ENCODE data around the gene RNASEL.
"Not testable (repeated sequence)": the region's sequence is repeated elsewhere in the genome, so short reads cannot be mapped to it uniquely, and the experiment has no call there.

RNASEL gene, protein sequence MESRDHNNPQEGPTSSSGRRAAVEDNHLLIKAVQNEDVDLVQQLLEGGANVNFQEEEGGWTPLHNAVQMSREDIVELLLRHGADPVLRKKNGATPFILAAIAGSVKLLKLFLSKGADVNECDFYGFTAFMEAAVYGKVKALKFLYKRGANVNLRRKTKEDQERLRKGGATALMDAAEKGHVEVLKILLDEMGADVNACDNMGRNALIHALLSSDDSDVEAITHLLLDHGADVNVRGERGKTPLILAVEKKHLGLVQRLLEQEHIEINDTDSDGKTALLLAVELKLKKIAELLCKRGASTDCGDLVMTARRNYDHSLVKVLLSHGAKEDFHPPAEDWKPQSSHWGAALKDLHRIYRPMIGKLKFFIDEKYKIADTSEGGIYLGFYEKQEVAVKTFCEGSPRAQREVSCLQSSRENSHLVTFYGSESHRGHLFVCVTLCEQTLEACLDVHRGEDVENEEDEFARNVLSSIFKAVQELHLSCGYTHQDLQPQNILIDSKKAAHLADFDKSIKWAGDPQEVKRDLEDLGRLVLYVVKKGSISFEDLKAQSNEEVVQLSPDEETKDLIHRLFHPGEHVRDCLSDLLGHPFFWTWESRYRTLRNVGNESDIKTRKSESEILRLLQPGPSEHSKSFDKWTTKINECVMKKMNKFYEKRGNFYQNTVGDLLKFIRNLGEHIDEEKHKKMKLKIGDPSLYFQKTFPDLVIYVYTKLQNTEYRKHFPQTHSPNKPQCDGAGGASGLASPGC

DNA sequence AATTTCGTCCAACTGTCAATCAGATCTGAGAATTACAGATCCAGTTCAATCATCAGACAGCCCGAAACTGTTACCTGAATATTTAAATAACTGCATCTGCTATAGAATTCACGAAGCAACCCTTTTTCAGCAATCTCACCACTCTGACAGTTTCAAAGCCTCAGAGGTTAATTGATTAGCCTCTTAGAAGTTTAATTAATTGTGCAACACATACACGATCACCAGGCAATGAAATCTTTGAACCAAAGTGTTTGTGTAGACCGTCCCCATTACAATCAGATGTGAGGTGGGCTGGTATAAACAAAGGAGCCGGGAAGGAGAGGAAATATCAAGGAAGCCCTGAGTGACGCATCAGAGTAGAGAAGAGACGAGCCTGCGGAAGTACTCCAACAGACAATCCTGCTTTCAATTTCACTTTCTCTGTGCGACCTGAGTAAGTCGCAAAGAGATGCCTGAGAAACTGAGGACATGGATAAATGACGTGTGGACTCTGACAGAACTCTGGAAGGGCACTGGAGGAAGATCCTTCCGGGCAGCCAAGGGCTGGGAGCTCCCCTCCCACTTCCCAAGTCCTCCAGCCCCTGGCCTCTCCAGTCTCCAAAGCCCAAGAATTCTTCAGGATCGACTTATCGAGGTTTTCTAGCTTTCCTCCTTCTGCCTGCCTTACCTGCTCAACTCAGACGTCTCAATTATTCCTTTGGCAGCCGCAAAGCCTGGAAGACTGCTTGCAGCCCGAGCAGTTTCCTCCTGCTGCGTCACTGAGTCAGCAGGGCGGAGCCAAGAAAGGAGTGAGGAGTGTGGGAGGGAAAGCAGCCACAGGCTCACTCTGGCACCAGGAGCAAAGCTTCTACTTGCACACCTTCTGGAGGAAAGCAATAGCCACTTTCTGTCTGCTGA, at the start of gene RNASEL:
RNASEL (minus strand) TSS at position 757 of the 897 bp plus-strand sequence. CDS start 2,450 bp downstream, outside the sequence.
- DNase-seq: peak; percentile 47

DNA sequence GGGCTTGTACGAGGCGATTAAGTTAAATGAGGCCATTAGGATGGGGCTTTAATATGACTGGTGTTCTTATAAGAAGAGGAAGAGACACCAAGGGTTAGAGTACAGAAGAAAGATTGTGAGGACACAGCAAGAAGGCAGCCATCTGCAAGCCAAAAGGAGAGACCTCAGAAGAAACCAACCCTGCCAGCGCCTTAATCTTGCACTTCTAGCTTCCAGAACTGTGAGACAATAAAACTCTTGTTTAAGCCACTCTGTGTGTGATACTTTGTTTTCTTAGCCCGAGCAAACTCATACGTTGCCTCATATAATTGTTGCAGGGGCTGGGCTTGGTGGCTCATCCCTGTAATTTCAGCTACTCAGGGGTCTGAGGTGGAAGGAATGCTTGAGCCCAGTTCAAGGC, 48.7 kb upstream of the RNASEL start:
- no peak for DNase-seq

DNA sequence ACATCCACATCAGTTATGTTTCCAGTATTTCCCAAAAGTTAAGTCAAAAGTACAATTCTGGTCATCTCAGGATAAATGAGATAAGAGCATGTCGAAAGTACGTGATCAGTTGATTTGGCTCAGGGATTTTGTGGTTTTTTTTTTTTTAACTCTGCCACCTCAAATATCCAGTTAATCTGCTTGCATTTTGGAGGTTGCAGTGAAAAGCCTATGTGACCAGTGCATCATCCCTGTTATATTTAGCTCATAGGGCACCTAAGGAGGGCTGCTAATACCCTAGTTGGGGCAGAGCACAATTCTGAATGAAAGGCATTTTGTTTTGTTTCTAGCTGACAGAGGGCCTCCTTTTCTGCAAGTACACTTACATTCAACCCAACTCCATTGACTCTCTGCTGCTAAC, 46.8 kb upstream of the RNASEL start:
- no peak for DNase-seq

DNA sequence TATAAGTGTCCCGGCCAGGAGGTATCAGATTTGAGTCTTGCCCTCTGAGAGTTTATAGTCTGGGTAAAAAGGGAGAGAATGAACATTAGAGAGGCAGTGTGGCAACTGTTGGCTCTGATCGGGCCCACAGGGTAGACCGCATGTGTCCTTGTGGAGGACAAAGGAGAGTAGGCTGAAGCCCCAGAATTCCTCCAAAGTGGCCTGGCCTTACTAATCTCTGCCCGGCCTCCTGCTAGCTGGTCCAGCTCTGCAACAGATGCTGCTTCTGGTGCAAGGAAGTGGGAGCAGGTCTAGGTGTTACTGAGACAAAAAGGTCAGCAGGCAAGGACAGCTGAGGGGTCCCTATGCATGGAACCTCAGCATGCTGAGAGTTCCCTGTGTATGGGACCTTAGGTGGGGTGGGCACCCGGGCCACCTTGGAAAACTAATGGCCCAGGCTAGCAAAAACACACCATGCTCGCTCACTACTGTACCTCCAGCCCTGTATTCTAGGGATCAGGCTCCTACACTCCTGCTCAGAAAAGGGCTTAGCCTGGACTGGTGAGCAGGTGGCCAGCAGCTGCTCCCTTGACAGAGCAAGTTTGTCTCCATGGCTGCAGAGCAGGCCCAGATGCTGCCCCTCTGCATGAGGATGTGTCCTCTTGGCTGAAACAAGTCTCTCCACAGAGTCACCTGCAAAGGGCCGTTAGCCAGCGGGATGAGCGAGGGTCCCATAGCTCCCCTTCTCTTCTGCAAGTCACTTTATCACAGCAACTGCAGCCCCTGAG, 45.4 kb upstream of the RNASEL start:
- DNase-seq: peak; percentile 77

DNA sequence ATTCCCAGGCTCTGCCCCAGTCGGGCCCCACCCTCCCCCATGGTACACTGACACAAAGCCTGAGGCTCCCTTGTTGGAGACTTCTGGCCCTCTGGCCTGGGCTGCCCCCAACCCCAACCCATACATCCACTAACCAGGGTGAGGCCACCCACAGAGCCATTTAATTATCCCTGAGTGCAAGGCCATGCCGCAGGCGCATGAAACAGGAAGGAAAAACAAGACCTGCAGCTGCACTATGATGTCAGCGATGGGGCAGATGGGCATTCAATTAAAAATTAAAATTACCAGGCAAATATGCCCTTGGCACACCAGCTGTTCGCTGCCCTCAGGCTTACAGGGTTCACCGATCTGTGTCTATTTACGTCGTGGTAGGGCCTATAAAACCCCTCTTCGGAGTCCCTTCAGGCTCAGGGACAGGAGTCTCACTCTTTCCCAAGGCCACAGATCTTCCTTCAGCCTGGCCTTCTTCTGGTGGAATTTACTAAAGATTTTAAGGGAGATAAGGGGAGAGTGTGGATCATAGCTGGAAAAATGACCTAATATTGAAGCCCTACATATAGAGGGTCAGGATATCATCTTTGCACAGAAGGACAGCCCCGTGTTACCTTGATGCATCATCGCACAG, 44.7 kb upstream of the RNASEL start:
- DNase-seq: peak; percentile 96

DNA sequence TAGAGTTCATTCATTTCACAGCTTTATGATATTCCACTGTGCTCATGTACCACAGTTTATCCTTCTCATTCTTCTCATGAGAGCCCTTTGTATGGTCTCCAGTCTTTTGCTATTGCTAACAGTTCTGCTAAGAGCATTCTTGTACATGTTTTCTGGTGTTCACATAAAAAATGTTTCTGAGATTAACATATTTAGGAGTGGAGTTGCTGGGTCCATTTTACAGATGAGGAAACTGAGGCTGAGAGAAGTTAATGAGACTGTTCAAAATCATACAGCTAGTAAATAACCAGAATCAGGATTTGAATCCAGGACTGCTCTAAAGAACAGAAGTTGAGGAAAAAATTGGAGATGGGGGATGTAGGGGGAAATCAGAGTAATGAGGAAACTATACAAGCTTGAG, 44.0 kb upstream of the RNASEL start:
- no peak for DNase-seq

DNA sequence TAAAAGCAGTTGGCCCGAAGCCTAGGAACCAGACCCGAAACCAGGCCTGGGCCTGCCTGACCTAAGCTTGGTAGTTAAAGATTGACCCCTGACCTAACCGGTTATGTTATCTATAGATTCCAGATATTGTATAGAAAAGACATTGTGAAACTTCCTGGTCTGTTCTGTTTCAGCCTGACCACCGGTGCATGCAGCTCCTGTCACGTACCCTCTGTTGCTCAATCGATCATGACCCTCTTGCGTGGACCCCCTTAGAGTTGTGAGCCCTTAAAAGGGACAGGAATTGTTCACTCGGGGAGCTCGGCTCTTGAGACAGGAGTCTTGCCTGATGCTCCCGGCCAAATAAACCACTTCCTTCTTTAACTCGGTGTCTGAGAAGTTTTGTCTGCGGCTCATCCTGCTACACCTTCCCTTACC, 43.4 kb upstream of the RNASEL start:
- DNase-seq: not testable (repeated sequence)

DNA sequence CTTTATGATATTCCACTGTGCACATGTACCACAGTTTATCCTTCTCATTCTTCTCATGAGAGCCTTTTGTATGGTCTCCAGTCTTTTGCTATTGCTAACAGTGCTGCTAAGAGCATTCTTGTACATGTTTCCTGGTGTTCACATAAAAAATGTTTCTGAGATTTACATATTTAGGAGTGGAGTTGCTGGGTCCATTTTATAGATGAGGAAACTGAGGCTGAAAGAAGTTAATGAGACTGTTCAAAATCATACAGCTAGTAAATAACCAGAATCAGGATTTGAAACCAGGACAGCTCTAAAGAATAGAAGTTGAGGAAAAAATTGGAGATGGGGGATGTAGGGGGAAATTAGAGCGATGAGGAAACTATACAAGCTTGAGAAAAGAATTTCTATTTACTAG, 42.9 kb upstream of the RNASEL start:
- no peak for DNase-seq

DNA sequence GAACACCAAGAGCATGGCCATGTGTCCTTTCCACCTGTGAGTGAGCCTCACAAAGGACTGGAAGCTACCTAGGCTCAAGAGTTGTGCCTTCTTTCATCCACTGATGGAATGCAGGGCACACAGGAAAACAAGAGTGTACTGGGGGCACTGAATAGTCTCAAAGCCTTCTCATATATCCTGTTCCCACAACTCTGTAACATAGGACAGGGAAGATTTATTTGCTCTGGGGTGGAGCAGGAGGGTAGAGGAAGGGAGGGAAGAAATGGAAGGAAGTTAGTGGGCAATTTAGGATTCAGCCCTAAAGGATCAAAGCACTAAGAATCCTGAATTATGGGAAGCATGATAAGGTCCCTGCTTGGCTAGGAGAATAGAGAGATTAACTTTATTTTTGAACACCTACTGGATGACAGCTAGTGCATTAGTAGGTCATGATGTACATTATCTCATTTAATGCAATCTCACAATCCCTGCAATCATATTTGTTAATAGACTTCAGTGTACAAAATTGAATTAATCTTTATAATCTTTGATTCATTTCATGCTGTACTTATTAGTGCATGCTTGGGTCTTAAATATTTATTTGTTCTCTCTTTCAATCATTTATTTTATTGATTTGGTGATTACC, 42.1 kb upstream of the RNASEL start:
- no peak for DNase-seq

DNA sequence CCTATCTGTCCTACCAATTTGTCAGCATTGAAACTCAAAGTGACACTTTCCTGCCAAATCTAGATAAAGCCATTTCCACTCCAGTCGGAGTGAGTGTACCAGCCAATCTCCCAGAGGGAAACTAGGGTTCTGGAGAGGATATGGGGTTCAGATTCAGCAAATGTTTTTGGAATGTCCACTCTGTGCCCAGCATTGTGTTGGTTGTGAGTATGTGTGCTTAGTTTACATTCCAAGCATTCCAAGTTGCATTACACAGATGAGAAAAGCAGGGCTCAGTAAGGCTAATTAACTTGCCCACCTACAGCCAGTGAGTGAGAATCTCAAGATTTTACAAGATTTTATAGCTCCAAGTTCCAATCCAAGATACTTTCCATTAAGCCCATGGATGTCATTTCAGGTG, 41.5 kb upstream of the RNASEL start:
- DNase-seq: no peak

DNA sequence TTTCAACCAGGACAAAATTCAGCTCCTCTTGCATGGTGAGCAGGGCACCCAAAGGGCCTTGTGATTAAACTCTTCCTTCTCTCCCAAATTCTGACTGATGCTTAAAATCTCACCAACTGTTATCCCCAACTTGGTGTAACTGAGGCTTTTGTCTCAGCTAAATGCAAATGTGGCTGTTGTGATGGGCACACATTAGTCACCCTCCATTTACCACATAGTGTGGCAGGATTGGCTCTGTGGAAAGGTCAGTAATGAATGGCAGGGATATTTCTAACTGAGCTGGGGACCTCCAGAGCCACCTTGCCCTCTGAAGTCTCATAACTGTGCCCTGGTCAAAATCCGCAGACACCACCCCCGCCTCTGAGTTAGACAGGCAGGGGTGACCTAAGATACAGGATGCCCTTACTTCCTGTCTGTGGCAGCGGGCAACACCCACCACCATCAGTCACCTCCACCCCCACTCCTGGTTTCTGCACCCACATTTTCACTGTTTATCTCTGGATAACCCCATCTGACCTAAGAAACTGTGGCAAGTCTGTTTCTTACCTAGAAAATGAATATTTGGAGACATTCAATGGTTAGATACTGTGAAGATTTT, 40.5 kb upstream of the RNASEL start:
- peak; percentile 58 for DNase-seq

DNA sequence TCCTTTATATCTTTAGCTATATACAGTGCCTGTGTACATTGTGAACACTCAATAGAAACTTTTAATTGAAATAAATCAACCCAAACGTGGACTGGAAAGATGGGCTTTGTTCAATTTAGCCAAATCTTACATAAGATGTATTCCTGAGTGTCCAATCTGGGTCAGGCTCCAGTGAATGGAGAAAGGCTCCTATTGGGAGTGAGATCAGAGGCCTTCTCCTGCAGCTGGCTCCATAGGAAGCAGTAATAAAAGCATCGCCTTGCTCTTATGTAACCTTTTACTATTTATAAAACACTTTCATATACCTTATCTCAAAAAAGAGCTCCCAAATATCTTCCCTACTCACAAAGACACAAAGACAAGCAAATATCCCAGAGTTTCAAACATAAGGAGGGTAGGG, 40.0 kb upstream of the RNASEL start:
- no peak for DNase-seq

DNA sequence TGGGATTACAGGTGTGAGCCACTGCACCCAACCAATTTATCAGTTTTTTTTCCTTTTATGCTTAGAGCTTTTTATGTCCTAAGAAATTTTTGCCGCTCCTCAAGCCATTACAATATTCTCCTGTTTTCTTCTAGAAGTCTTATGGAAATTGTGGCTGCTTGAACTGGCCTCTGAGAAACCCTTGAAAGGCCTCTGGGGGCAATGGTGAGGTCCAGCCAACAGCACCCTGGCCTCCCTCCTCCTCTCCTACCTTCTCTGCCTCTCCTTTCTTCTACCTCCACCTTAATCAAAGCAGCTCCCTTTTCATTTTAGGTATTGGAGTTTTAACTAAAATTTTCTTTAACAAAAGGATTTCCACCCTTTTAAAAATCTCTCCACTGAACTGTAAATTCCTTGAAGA, 39.6 kb upstream of the RNASEL start:
- no peak for DNase-seq

DNA sequence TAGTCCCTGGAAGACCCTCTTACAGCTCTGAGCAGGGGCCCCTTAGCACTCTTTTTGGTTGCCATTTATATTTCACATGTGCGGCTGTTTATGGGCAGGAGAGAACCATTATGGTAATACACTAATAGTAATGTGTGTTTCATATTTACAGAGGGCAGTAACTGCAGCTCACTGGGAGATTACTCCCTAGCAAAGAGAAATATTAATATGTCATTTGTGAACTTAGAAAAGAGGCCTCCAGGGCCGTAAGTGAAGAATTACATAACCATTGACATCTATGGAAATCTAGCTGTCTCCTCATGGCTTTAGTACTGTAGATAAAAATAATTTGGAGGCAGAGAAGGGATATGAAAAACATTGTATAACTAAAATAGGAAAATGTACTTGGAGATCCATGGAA, 38.6 kb upstream of the RNASEL start:
- DNase-seq: peak; percentile 90

DNA sequence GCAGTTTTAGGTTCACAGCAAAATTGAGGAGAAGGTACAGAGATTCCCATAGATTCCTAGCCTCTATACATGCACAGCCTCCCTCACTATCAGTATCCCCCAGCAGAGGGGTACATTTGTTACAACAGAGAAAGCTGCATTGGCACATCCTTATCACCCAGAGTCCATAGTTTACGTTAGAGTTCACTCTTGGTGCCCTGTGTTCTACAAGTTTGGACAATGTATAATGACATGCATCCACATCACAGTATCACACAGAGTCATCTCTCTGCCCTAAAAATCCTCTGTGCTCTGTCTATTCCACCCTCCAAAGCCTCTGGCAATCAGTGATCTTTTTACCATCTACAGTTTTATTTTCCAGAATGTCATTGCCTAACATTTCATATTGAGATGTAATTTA, 37.5 kb upstream of the RNASEL start:
- no peak for DNase-seq

DNA sequence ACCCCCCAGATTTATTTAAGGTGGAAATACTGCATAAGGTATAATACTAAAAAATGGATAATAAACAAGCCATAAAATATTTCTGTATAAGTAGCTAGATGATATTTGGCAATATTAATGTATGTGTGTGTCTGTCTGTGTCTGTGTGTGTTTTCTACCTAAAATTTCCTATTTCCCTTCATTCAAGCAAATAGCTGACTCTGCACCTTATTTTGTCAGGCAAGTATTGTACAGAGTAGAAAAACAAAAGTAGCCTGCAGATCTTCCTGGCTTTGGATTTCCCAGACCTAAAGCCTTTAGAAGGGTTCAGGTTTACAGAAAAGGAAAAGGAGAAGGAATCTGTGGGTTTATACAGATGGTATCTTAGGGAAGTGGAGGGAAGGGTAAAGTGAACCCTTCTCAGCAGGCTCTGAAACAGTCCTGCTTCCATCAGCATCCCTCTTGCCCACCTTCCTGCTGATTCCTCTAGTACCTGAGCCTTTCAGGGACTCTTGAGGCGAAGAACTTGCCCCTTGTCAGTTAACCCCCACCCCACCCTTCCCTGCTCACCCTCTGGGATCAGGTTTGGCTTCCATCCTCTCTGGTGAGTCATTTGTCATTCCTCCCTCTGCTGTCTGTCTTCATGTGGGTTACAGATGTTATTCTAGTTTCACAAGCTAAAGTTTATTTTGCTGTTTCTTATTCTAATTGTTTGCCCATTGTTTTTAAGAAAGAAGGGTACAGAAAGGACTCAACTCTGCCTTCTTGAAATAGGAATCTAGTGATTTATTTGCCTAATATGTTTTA, 36.9 kb upstream of the RNASEL start:
- DNase-seq: no peak

DNA sequence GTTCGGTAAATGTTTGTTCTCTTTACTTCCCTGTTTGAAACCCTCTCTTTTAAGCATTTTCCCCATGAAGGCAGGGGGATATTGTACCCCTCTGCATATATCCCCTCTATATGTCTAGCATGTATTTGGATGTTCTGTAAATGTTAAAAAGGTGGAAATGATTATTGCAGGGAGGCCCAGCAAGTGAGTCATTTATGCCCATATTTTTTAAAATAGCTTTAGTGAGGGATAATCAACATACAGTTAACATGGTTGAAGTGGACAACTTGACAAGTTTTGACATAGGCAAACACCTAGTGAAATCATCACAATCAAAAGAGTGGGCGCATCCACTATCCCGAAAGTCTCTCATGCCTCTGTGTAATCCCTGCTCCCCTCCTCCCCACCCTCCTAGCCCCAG, 36.0 kb upstream of the RNASEL start:
- no peak for DNase-seq

DNA sequence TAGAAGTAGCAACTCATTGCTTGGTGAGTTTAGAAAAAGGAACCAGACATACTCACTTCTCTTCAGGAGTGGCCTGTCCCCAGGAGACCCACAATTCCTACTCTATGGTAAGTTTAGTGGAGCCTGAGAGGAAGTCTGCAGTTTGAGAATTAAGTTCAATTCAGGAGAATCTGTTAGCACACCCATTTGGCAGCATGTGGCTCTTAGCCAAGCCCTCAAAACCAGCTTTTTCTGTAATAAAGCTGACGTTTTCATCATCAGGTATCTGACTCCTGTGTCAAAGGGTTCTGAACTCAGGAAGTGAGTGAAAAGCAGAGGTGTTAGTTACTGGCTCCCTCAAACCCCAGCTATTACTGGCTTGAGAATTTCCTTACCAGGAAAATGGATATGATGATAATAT, 35.5 kb upstream of the RNASEL start:
- DNase-seq: no peak

DNA sequence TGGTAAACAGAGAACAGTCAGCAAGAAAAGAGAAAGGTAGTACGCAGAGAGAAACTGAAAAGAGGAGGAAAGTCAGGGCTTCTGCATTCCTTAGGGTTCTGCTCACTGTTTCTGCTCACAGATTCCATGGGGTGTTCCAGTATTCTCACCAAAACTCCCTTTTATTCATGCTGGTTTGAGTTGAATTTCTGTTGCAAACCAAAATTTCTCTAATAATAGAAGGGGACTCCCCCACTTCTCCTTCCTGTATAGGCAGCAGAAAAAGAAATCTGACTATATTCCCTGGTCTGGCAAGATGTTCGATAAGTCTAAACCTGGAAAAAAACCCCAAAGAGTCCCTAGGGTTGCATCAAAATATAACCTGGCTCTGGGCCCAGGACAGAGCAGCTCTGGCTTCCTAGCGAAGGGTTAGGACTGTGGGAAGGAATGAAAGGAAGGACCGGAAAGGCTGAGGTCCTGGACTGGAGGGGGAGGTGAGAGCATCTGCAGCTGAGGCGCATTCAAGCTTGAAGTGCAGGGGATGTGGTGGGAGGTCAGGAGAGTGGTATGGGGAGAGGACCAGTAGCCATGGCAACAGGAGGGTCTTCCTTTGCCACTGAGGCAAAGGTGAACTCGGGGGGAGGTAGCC, 34.0 kb upstream of the RNASEL start:
- no peak for DNase-seq

DNA sequence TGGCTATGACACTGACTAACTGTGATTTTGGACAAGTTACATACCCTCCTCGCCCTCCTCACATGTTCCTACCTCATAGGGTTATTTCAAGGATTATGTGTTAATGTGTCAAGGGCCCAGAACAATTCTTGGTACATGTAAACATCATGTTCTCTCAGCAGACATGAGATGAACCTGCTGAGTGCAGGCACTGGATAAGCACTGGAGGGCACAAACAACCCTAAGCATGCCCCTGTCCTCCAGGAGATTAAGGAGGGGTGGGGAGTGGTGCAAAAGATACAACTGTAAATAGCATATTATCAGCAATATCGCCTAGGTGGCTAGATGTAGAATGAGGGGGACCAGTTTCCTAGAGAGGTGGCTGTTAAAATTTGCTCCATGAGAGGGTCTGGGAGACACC, 32.9 kb upstream of the RNASEL start:
- no peak for DNase-seq

All from NCI-H526 treated with DMSO at 0.1 percent for 48 hours (cell line).